ENCODE data around the gene SLC2A5. TPM values are rescaled to one million over a fixed set of nuclear protein-coding genes. Genes with fewer than 3 reads are reported as not detected.
A peak's percentile ranks its signal among the peaks of the same experiment; 100 is the strongest.

Gene SLC2A5
- total and polyA plus RNA-seq, 2 donors (not counting 3 experiments of a cell fraction or from before 2014, with no cell fraction given): not detected

DNA sequence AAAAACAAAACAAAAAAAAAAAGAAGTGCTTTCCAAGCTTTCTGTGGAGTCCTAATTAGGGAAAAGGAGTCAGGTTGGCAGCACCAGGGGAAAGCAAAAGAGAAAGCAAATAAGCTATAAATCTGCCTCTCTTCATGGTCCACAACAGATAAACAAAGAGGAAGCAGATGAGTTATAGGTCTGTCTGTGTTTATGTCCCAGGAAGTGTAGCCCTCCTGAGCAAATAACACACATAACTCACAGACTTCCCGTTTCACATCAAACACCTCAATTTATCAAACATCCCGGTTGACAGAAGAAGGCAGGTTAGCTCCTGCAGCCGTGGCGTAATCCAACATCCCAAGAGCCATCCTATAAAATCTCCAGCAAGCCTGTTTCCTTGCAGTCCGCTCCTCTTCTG lies 5.6 kb upstream of the SLC2A5 start:
- H3K79me2 ChIP-seq (ENCODE audit: control insufficient read depth, insufficient read depth, low read length): no peaks in the 10 kb centered on the region
- no peaks in the 10 kb centered on the region for H3K36me3 ChIP-seq (ENCODE audit: control insufficient read depth in 2 of 2, extremely low read depth in 1 of 2, insufficient read depth in 2 of 2, low read length in 2 of 2)
- BruUV-seq (replicated peaks): no TSS peak
- H3K27me3 ChIP-seq (ENCODE audit: control insufficient read depth in 2 of 2, insufficient read depth in 2 of 2, low read length in 2 of 2): peaks cover 0 to 6% of the 10 kb centered on the region in 2 experiments
- H3K4me1 ChIP-seq (ENCODE audit: control insufficient read depth, extremely low read depth, insufficient read depth, low read length): no peaks in the 10 kb centered on the region
- H3K9ac ChIP-seq (replicated peaks; ENCODE audit: extremely low read depth, insufficient read depth, low read length): no peak overlapping the region
- H2AFZ ChIP-seq (ENCODE audit: low read depth, low read length): no peak overlapping the region
- no peaks in the 10 kb centered on the region for H3K9me1 ChIP-seq (replicated peaks; ENCODE audit: control insufficient read depth, extremely low read depth, insufficient read depth, low read length)
- ChIA-PET CTCF (interaction anchor here (1.1 to 1.6 kb wide), 3 partner anchors 14 to 70 kb away, joined by 4 to 9 read pairs (median 7); no protein-coding TSS in a partner anchor), POLR2A (no interaction called here)
- intact Hi-C loops (cut with micrococcal nuclease): no loop called here
- no peaks in the 10 kb centered on the region for H3K9me3 ChIP-seq (replicated peaks; ENCODE audit: control insufficient read depth, insufficient read depth, low read length)
- DNase-seq (ENCODE audit: low read depth, low spot score): peak; percentile 13
- FAIRE-seq: no peak
- dilution Hi-C loops (cut with MboI; ENCODE audit: extremely low pct_ligation_motif_present, low sequenced_read_pairs): no loop called here
- no peak overlapping the region for H3K4me2 ChIP-seq (ENCODE audit: insufficient read depth, low read length)
- no peaks in the 10 kb centered on the region for H4K20me1 ChIP-seq (replicated peaks; ENCODE audit: control insufficient read depth, extremely low read depth, insufficient read depth, low read length)
- H3K4me3 ChIP-seq (replicated peaks in 1 of 3; ENCODE audit: insufficient read depth in 1 of 3, low read depth in 1 of 3, low read length in 3 of 3): no peak overlapping the region
- H3K27ac ChIP-seq (ENCODE audit: insufficient read depth, low read depth, low read length): no peak overlapping the region
- TF ChIP-seq GATA2 (IDR thresholded peaks at IDR 0.05; ENCODE audit: insufficient read depth, insufficient read length, low read depth, low read length) (no peak), MYC (IDR thresholded peaks at IDR 0.05; ENCODE audit: low read depth, low read length) (no peak), CTCF (IDR thresholded peaks at IDR 0.05; ENCODE audit: extremely low read depth in 1 of 2, insufficient read depth in 1 of 2, low read depth in 1 of 2, low read length in 2 of 2) (no peak), JUN (IDR thresholded peaks at IDR 0.05; ENCODE audit: borderline replicate concordance, insufficient read depth, insufficient read length, low read depth) (no peak), FOS (IDR thresholded peaks at IDR 0.05; ENCODE audit: borderline replicate concordance, insufficient read depth, low read length) (no peak), POLR2AphosphoS5 (IDR thresholded peaks at IDR 0.05; ENCODE audit: insufficient read depth, low read depth, low read length) (no peak), EZH2 (IDR thresholded peaks at IDR 0.05; ENCODE audit: borderline replicate concordance, low read depth, low read length, severe bottlenecking) (no peak), POLR2A (IDR thresholded peaks at IDR 0.05; ENCODE audit: low read depth, low read length) (no peak), MAX (IDR thresholded peaks at IDR 0.05; ENCODE audit: insufficient read depth, insufficient read length) (no peak)

Data from endothelial cell of umbilical vein (primary cell).